MV-4-11 (cell line): ENCODE results near the gene LRRTM2.
"Not testable (repeated sequence)": the region's sequence is repeated elsewhere in the genome, so short reads cannot be mapped to it uniquely, and the experiment has no call there.

ENCODE experiments used
- DNase-seq: peaks from one replicate; lab custom pipeline; 2025; lab: John Stamatoyannopoulos, UW

LRRTM2 gene, protein sequence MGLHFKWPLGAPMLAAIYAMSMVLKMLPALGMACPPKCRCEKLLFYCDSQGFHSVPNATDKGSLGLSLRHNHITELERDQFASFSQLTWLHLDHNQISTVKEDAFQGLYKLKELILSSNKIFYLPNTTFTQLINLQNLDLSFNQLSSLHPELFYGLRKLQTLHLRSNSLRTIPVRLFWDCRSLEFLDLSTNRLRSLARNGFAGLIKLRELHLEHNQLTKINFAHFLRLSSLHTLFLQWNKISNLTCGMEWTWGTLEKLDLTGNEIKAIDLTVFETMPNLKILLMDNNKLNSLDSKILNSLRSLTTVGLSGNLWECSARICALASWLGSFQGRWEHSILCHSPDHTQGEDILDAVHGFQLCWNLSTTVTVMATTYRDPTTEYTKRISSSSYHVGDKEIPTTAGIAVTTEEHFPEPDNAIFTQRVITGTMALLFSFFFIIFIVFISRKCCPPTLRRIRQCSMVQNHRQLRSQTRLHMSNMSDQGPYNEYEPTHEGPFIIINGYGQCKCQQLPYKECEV

DNA sequence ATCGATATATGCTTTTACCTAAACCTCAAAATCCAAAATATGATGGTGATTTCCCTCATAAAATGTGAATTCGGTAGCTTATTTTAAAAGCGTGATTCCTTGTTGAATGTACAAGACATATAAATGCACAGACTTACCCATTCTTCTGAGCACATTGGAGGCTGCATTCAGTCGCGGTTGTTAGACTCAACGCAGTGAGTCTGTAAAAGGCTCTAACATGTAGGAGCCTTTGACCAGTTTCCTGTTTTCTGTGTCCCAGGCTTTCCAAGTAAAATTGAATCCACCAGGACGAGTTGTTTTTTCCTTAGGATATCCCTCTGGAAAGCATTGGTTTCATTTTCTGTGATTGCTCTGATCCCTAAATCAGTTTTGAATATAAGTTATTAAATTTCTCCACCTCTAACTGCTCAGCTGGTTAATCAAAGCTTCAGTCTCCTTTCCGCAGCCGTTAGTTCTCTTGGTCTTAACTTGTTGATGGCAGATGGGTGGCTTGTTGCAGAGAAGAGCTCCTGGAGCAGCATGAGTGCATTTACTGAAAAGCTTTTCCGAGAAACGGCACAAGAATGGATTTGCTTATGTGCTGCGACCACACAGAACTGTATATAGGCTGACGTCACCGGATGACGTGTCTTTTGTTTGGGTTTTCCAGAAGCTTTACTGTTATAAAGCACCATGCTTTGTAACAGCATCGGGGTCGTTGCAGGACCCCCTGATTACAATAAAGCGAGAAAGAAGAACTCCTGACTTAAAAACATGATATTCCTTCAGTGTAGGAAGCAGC, at the start of gene LRRTM2:
LRRTM2 (minus strand) TSS at position 565 of the 781 bp plus-strand sequence; CDS start at position 141, 424 bp downstream.
- no peak for DNase-seq

DNA sequence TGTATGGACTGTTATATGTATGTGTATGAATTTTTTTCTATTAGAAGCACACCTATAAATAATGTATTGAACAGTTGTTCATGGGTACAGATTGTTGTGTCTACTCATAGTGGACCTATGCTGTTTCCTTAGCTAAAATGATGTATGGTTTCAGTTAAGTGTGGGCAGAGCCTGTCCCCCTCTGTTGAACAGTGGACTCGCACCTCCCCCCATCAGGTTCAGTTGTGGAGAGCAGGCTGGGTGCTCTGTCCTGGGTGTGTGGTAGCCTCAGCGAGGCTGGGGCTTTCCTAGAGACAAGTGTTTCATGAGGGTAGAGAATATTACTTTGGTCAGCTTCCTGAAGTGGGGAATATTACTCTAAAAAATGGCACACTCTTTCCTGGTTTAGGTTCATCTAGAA, 47.4 kb upstream of the LRRTM2 start:
- DNase-seq: no peak

DNA sequence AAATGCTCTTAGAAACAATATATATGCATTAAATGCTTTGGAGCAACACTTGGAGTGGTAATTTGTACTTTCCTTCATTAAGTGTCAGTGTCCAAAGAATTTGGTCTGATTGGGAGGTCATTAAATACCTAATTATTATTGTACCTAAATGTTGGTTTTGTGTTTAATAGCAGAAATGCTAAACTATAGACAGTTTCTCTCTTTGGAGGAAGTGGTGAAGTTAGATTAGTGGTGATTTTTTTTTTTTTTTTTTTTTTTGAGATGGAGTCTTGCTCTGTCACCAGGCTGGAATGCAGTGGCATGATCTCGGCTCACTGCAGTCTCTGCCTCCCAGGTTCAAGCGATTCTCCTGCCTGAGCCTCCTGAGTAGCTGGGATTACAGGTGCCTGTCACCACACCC, 46.2 kb upstream of the LRRTM2 start:
- DNase-seq: not testable (repeated sequence)

DNA sequence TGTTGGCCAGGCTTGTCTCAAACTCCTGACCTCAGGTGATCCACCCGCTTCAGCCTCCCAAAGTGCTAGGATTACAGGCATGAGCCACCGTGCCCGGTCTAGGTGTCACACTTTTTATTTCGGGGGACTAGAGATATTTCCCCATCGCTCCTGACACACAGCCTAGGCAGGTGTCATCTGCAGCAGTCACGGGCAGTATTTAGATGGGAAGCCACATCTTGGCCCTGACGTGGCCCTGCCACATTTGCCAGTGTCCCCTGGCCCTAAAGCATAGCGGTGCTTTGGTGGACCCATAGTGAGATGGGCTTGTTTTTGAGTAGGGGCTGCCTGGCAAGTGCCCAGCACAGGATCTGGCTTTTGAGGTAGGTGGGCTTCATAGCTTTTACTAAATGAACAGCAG, 45.0 kb upstream of the LRRTM2 start:
- DNase-seq: no peak

DNA sequence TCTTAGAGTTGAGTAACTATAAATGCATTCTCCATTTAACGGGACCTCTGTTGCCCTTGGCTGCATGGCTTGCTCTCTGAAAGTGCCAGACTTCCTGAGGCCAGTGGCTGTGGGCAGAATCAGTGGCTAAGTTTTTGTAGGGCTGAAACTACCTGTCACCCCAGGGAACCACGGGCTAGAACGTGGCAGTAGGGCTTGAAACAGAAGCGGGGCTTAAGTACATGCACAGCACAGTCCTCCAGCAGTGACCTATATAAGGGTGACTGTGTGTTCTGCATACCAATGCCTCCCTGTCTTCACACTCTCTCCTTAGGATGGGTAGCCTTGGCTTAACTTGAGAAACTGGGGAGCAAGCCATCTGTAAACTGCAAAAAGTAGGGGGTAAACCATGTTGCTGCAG, 43.6 kb upstream of the LRRTM2 start:
- DNase-seq: no peak

DNA sequence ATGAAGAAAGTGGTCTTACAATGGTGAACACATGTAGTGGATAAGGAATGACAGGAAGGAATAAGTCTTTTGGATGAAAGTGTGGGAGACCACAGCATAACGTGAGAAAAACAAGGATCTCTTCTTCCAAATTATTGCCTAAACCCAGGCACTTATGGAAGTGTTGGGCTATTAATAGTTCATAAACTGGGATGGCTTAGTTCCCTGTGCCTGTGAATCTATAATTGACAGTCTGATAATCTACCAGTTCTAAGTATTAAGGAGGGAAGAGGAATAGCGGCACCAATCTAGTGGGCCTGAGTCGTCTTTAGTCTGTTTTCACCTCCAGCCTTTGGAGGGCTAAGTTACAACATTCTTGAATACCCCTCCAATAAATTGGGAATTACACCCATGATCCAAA, 39.2 kb upstream of the LRRTM2 start:
- no peak for DNase-seq

DNA sequence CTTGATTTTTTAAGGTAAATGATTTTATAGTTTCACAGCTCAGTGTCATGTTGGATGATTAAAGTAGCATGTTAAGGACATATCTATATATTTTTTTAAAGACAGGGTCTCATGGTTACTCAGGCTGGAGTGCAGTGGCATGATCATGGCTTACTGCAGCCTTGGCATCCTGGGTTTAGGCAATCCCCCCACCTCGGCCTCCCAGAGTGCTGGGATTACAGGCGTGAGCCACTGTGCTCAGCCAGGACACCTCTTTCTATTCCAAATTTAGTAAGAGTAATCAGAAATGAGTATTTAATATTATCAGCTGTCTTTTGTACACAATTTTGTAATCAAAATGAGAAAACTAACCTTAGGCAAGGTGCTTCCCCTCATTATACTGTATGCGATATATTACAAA, 38.6 kb upstream of the LRRTM2 start:
- no peak for DNase-seq

DNA sequence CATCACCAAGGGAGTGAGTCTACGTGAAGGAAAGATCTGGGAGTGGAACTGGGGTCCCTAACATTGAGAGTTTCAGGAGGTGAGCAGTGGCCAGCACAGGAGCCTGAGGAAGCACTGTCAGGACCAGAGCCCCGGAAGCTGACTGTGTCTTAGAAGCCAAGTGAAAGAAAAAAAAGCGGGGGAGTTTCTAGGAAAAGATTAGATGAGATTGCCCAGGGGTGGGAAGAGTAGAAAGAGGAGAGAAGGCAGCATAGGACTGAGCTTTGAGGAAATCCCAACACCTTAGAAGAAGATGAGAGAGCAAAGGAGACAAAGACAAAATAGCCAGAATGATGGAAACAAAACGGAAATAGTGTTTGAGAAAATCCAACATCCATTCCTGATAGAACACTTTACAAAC, 37.0 kb upstream of the LRRTM2 start:
- no peak for DNase-seq

DNA sequence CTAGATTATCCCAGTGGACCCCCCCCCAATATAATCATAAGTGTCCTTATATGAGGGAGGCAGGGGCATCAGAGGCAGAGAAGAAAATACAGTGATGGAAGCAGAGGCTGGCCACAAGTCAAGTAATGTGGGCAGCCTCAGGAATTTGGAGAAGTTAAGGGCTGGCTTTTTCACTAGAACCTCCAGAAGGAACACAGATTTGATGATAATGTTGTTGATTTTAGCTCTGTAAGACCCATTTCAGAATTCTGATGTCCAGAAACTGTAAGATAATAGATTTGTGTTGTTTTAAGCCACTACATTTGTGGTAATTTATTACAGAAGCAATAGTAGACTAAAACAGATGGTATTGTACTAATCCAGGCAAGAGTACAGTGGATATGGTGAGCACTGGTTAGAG, 36.3 kb upstream of the LRRTM2 start:
- DNase-seq: no peak

DNA sequence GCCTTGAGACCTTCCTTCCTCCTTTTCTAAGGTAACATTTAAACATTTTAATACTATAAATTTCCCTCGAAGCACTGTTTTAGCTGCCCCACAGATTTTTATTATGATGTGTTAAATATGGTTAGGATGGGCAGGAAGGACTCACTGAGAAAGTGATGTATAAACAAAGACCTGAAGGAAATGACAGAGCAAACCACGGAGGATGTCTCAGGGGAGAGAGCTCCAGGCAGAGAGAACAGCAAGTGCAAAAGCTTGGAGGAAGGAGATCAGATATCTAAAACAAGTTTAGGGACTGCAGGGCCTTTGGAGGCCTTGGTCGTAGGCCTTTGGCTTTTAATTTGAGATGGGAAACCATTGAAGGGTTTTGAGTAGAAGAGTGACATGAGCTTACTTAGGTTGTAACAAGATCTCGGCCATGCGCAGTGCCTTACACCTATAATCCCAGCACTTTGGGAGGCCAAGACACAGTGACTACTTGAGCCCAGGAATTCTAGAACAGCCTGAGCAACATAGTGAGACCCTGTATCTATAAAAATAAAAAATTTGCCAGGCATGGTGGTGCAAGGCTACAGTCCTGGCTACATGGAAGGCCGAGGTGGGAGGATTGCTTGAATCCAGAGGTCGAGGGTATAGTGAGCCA, 35.5 kb upstream of the LRRTM2 start:
- DNase-seq: no peak

DNA sequence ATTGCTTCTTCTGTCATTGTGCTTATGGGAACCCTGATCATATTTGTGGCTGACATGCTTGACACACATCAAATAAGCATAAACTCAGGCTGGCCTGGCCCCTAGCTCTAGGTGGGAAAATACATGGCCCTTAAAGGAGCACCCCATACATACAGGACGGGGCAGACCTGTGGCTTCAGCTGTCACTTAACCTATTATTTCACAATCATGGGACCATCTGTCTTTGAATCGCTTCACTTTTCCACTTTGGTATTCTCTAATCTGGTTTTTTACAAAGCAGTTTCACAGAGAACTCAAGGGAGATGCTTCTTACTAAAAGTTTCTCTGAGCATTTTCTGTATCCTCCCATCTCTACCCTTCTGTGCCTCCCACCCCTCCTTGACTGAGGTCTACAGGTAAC, 34.6 kb upstream of the LRRTM2 start:
- peak; percentile 32 for DNase-seq

DNA sequence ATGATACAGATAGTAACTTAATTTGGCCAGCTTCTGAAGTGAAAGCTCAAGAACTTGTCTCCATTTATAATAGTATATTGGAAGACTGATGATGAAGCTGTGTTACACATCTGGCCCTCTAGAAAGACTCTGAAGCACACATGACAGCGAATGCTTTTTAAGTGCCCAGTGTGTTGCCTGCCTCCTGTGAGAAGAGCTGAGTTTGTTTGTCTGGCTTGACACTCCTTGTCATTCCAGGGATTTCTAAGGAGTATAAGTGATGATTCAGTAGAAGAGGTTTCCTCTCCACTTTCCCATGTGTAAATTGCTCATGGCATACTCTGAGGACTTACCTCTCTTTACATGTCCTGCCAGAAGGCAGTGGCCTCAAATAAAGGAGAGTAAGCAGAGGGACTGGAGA, 30.4 kb upstream of the LRRTM2 start:
- DNase-seq: no peak

DNA sequence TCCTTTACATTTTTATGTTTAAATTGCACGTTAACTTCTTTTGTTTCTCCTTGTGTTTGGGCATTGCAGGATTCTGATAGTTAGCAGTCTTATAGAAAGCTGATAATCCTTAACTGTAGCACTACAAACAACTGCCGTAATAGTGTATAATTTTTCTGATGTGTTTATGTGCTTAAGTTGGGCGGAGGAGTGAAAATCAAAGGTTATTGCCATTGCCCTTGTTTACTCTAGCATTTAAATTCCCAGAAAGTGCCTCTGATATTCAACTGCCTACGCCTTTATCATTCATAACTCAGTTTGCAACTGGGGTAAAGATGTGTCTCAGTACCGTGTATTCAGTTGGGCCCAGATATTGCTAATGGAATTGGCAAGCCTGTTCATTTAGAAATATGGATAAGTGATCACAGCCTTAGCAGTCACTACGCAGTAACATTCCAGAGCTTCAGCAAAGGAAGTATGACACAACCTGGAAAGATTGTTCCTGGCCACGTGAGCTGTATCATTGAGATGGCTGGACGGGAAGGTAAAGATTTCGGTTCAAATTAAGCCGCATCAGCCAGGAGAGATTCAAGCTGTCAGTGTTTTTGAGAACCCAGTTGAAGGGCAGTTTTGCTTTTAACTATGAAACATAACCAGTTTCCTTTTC, 28.1 kb upstream of the LRRTM2 start:
- DNase-seq: no peak

DNA sequence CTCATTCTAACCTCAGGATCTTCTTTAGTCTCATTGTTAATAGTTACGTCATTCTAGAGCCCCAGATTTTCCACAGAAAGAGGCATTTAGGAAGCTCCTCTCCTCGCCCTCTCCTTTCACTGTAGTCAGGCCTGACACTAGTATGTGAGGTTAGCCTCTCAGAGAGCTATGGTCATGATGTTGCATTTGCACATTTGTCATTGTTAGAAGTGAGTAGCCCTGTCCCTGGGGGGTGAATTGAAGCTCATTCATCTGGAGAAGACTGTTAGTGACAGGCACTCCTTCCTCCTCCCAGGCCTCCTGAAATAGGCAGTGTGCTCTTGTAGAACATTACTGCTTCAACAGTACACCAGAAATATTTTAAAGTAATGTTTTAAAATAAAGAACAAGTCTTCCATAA, 26.6 kb upstream of the LRRTM2 start:
- peak; percentile 41 for DNase-seq

DNA sequence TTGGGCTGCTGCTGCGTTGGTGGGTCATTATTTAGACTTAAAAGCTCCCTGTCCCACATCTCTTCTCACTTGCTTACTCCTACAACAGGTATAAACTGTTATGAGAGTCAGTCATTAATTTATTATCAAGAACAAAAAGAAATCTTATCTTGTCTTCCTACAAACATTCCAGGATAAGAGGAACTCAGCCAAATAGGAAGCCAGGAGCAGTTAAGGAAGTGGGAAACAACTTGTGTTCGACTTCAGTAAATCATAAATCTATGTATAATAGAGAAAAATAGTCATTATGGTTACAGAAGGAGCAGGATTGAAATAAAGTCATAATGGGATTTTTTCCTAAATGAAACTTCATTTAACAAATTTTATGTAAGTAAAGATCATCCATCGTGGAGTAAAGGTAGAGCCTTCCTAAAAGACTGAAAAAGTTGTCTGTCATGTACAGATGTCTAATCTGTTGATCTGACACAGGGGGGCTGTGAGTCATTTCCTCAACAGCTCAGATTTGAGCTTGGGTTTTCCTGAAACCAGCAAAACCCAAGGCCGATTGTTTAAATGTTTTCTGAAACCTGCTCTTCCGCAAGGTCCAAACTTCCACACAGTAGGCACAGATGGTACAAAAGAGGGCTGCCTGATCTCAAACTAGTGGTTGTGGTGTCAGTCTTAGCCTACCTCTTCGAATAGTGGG, 25.3 kb upstream of the LRRTM2 start:
- DNase-seq: no peak

DNA sequence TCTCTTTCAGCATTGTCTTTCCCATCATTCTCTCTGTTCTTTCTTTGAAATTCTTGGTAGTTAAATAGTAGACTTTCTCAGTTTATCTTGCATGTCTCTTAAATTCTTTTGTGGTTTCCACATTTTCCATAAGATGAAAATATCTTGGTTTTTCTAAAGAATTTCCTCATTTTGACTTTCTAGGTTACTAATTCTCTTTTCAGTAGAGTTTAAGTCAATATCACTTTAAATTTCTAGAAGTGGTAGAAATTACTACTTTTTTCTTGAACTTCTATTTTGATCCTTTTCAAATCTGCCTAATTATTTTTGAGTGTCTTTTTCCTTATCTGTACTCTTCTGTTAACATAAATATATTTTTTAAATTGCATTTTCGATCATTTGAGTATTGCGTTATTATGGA, 23.6 kb upstream of the LRRTM2 start:
- DNase-seq: peak; percentile 48

DNA sequence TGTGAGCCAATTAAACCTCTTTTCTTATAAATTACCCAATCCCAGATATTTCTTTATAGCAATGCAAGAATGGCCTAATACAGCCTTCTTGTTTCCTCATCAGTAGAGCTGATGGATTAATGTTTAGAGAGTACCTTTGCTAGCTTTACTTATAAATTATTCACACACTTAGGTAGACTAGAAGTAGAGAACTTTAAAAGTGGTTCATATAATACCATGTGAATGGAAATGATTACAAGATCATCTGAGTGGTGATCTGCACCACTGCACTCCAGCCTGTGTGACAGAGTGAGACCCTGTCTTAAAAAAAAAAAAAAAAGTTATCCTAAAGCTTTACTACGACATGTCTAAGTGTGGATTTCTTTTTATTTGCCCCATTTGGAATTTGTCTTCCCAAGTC, 23.2 kb upstream of the LRRTM2 start:
- DNase-seq: no peak

DNA sequence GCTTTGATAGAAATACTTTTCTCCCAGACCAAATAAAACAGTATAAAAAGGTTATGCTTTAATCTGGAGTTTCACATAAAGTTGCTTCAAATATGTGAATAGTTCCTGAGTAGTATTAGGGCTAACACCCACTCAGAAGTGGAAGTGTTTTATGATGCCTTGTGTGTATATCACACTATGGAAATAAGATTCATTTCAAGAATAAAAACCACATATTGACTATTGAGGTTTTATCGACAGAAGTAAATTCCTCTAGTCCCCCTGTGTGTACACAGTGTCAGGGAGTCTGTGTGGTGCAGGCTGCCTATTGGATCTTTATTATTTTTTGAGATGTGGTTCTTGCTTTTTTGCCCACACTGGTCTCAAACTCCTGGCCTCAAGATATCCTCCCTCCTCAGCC, 20.8 kb upstream of the LRRTM2 start:
- DNase-seq: no peak

DNA sequence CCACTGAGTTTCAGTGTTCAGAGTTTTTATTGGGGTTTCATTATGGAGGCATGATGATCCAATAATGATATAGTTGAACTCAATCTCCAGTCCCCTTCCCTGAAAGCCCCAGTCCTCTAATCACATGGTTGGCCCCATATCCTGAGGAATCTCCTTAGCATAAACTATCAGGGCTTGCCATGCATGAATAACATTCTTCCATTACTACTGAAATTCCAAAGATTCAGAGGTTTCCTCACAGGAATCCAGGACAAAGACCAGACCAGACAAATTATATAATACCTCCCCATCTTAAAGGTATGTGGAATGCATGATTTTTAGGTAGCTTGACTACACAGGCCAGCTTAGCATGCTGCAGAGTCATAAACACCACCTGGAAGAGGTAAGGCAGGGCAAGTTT, 15.5 kb upstream of the LRRTM2 start:
- no peak for DNase-seq

DNA sequence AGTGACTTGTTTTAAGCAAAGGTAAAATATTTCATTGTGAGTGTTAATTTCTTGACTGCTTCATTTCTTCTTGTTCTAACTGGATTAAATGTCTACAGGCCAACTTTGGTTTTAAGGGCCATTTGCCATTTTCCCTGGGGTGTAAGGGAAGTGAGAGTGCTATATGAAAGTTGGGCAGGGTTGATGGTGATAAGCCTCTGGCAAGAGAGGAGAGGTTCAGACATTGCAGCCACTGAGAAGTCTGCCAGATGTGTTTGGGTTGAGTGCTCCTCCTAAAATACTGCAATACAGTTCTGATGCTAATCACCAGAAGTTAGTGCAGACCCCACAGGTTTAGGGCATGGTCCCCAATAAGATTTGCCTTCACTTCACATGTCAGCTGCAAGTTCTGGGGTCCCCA, 14.9 kb upstream of the LRRTM2 start:
- DNase-seq: peak; percentile 6

DNA sequence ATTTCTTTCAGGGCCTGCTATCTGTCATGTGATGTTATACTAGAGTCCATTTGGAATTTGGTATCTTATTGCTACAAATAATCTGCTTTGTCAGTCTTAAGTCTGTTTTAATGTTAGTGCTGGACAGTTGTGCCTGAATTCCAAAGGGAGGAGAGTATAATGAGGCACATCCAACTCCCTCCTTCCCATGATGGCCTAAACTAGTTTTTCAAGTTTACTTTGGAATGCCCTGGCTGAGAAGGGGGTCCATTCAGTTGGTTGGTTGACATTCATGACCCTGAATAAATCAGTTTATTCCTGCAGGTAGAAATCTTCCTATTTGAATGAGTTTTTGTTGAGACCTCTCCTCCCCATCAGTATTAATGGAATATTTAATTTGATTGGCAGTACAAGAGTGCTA, 9.4 kb upstream of the LRRTM2 start:
- DNase-seq: no peak

DNA sequence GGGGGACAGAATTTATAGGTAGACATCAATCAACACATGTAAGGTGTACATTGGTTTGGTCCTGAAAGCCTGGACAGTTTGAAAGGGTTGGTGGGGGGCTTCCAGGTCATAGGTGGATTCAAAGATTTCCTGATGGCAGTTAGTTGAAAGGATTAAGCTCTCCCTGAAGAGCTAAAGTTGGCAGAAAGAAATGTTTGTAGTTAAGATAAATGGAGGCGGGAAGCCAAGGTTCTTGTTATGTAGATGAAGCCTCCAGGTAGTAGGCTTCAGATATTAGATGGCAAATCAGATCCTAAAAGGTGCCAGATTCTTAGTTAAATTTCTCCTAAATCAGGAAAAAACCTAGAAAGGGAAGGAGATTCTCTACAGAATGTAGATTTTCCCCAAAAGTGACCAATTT, 9.0 kb upstream of the LRRTM2 start:
- no peak for DNase-seq
